ENCODE measurements around the gene AGBL4.

The AGBL4 gene

DNA sequence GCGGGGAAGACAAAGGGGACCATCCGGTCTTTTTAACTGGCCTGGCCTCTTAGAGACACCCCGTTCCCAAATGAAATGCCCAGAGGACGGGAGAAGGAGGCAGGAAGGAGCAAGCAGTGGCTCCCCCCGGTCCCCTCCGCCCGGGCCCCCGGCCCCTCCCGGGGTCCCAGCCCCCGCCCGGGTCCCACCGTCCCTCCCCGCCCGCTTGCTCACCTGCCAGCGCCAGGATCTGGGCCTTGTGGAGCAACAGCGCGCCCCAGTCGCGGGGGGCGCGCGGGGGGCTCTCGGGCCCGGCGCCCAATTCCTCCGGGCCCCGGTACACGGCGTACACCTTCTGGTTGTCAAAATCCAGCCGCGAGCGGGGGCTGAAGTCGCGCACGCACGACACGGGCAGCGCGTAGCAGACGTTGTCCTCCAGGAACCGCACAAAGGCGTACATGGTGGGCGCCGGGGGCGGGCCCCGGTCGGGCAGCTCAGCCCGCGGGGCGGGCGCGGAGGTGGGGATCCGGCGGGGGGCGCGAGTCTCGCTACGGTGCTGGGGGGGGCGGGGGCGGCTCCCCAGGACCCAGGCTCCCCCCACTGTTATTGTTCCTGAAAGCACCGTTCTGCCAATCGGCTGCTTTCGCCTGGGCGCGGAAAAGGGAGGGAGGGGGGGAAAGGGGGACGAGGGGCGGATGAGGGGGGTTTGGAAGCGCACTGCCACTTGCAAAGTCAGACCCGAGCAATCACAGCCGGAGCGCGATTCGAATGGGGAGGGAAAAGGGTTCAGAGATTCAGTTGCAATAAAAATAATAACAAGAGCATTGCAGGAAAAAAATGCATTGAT is 1247.1 kb downstream of the AGBL4 start, which contains the start of gene BEND5:
Gene BEND5, minus strand, starts transcription at position 499 of the 826 bp plus-strand sequence. Its CDS starts 60 bp downstream, at position 439.
- peak; percentile 13 to 34 for DNase-seq (ENCODE audit: low read depth in 2 of 2, low spot score in 1 of 2)

DNA sequence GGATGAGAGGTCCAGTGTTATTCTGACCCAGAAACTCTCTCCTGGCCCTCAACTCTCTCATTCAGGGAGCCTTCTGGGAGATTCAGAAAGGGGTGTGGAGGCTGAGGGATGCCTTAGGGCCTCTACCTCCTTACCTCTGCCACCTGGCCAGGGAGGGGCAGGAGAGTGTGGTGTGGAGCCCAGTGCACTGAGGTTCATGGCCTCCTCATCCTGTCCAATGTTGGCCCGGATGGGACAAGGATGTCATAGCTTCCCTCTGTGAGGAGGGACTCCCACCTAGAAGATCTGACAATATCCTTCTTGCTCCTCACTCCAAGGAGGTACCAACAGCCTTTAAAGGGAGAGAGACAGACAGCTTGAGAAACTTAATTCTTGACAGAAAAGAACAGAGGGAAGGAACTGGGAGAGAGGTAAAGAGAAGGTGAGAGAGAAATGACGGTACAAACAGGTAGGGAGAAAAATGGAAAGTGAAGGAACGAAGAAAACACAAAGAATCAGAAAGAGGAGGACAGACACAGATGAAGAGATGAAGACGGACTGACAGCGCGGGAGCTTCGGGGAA is 1247.8 kb downstream of the AGBL4 start:
- no peak for DNase-seq (ENCODE audit: low read depth in 2 of 2, low spot score in 1 of 2)

DNA sequence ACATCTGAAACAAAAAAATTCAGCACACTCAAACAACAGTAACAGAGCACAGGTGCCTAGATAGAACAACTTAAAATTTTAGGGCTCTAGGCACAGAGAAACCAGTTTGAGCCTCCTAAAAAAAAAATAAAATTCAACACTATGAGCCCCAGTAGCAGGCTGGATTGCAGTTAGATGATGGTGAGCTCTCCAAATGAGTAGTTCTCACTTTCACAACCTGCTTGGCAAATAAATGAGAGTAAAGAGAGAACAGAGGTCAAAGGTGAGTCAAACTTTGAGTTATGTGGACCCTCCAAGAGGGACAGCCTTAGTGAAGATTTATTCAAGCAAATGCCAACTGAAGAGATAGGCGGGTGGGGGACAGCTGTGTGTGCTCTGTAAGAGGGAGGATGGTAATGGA is 1250.6 kb downstream of the AGBL4 start:
- no peak for DNase-seq (ENCODE audit: low read depth in 2 of 2, low spot score in 1 of 2)

DNA sequence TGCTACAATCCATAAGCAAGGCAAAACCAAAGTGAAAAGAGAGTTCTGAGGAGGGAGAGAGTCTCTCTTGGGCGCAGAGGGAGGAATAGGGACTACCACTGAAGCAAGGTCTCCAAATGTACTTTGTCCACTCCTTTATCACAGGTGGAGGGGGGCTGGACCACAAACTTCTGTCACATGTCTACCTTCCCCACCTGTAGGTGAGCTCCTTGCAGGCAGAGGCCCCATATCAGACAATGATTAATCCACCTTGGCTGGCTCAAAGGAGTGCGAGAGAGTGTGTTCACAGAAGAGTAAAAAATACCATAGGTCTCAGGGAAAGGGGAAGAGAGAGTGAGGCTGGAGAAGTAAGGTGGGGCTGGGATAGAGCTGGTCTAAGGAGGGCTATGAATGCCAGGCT is 1251.5 kb downstream of the AGBL4 start:
- no peak for DNase-seq (ENCODE audit: low read depth in 2 of 2, low spot score in 1 of 2)

DNA sequence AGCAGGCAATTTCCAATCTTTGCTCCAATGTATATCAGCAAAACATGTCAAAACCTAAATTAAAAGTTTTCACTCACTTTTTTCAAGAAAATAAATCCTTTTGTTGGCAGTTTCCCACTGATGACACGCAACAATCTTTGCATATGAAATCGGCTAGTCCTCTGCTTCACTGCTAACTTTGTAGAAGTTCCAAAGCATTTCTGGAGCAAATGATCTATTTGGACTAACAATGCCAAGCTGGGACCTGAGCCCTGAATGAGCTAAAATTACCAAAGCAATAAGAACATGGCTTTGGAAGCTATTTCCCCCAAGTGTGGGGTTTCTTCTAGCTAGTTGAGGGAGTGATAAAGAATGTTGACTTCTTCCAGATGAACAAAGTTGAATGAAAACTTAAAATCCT is 1252.2 kb downstream of the AGBL4 start:
- DNase-seq (ENCODE audit: low read depth in 2 of 2, low spot score in 1 of 2), result no peak

DNA sequence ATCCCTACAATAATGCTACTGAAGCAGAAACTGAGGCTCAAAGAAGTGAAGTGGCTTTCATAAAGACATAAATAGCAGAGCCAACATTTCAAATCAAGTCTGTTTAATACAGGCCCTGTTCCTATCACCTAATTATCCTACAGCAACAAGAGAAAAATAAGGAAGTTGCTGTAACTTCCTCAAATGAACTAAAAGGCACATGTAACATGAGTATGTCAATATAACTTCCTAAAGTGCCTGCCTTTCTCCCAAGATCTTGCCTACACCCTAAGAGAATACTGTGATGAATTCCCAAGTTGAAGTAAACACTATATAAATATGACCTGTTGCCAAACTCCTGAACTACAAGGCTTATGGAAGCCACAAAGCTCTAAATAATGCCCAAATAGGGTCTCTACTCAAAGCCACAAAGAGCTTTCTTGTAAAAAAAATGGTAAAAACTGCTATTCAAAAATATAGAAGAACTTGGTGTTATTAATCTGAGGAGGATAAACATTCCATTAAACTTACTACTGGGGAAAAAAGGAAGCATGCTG is 1255.7 kb downstream of the AGBL4 start:
- no peak for DNase-seq (ENCODE audit: low read depth in 2 of 2, low spot score in 1 of 2)

DNA sequence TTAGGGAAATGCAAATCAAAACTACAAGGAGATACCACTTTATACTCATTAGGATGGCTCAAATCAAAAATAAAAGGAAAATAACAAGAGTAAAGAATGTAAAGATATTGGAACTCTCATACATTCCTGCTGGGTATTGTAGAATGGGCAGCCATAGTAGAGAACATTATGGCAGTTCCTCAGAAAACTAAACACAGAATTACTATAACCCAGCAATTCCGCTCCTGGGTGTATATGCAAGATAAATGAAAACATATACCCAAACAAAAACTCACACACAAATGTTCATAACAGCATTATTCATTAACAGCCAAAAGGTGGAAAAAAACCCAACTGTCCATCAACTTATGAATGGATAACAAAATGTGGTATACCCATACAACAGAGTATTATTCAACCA is 1258.4 kb downstream of the AGBL4 start:
- DNase-seq (ENCODE audit: low read depth in 2 of 2, low spot score in 1 of 2), result no peak

DNA sequence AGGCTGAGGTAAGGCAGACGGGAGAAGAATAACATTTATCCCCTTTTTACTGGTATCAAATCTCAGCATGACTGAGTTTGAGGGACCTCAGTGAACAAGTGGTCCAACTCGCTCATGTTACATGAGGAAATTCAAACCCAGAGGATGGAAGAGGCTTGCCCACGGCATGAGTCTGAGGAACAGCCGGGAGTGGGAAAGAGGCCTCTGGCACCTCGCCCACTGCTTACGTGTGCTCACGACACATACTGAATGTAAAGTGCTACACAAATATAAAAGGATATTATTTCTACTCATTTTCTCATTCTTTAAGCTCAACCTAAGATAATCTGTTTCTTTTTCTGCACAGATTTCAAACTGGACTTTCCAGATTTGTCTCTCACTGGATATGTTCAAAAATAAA is 1261.8 kb downstream of the AGBL4 start:
- DNase-seq (ENCODE audit: low read depth in 2 of 2, low spot score in 1 of 2), result no peak

DNA sequence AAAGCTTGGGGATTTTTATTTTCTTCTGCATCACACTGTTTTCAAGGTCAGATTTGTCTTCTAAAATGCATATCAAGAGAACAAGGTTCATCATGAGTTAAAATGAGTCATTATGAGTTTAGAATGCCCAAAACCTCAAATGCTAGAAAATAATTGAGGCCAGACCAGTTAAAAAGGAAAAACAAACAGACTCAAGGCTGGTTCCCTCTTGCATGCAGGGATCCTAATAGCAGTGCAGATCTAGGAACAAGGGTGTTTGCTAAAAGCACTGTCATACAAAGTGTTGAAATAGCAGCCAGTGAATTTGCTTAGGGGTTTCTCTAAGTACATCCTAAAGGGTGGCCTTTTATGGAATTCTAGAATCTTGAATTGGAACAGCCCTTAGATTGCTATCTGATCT is 1262.3 kb downstream of the AGBL4 start:
- DNase-seq (ENCODE audit: low read depth in 2 of 2, low spot score in 1 of 2), result no peak

DNA sequence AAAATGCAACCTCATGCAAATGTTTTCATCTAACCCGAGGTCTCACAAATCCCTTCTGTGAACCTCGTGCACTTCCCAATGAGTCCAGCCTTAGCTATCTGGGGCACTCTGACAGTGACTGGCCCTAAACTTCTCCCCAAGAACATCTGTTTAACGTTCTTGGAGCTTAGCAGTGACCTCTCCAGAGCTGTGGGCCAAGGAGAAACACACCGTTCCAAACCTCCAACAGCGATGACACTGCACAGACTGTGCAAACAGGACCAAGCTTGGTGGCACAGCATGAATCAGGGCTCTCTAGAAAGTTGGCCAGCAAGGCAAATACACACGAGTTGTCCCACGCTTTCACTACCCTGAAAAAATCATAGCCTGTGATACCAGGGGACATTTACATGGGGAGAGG is 1262.9 kb downstream of the AGBL4 start:
- DNase-seq (ENCODE audit: low read depth in 2 of 2, low spot score in 1 of 2), result no peak

DNA sequence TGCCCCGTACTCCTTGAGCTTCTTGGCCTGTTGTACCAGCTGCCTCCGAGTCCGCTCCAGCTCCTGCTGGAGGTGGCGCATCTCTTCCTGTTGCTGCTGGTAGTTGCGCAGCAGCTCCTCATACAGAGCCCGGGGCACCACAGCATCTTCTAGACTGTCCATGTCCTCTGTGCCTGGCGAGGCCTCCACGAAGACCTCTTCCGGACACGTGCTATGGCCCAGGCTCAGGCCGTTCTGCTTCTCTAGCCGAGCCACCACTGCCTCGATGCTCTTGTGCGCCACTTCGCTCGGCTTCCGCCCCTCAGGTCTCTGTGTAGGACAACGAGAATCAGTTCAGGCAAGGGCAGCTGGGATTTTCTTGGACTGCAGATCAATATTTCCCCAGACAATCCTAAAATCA is 1264.8 kb downstream of the AGBL4 start:
- DNase-seq (ENCODE audit: low read depth in 2 of 2, low spot score in 1 of 2), result no peak

DNA sequence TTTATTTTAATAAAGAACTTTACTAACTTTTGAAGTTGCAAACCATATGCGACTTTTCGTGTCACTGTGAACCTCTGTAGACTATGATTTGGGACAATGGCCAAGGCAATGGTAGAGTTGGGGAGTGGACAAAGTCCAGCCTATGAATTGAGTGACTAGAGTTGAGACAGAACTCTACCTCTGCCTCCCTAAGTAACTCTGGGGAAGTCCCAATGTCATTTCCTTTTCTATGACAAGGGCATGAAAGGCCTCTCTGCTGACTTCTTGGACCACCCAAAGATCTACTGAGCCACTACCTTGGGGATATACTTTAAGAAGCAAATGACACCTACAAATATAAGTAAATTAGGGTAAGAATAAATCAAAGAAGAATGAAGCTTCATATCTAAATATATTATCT is 1266.4 kb downstream of the AGBL4 start:
- DNase-seq (ENCODE audit: low read depth in 2 of 2, low spot score in 1 of 2), result no peak

DNA sequence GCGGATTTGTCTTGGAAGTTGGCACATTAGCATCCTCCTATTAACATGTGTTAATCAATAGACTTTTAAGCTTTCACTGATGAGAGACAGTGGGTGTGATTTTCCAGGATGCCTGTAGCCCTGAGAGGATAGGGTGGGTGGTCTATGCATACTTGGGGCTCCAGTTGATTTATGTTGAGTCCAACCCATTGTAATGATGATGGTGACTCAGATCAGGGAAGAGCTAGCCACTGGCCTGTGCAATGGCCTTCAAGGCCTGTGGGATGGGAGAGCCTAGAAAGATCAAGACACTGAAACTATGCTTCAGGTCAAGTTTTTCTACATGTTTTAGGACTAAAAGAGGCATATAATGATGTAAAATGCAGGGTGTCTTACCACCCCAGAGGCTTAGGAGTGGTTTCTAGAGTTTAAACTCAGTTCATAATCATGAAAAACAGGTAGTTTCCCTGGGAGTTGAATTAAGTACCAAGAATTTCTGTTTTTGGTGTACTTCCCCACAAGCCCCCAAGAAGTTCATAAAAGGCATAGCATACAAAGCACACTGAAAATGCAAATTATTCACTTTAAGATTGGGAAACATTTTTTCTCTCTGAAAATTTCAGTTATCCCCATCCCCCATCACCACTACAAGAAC is 1267.0 kb downstream of the AGBL4 start:
- DNase-seq (ENCODE audit: low read depth in 2 of 2, low spot score in 1 of 2), result no peak

DNA sequence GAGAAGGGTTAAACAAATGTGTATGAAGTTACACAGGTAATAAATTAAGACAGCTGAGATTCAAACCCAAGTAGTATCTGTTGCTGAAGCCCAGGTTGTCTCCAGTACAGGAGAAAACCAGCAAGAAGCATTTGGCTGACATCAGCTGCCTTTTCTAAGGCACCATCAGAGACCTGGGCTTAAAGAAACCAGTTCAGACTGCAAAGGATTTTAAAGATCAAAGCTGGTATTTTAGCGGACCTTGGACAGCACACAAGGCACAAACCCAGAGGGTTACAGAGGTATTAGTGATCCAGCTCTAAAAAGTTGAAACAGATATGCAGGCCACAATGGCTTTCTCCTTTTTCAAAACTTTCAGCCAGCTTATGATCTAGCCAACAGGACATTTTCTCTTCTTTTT is 1270.5 kb downstream of the AGBL4 start:
- no peak for DNase-seq (ENCODE audit: low read depth in 2 of 2, low spot score in 1 of 2)

DNA sequence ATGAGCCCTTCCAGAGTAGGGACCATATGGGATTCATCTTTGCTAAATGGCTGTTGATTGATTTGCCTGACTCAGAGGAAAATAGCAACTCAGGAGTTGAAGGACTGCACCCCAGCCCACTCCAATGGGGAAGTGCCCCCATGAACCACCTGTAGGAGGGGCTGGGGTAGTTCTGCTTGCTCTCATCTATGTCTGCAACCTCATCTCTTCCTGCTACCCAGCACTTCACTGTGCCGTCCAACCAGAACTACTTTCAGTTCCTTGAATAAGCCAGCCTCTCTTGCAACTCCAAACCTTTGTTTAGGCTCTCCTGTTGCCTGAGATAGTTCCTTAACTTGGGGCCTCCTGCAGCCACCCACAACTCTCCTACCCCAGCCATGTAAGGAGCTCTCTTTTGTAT is 1273.6 kb downstream of the AGBL4 start:
- no peak for DNase-seq (ENCODE audit: low read depth in 2 of 2, low spot score in 1 of 2)

DNA sequence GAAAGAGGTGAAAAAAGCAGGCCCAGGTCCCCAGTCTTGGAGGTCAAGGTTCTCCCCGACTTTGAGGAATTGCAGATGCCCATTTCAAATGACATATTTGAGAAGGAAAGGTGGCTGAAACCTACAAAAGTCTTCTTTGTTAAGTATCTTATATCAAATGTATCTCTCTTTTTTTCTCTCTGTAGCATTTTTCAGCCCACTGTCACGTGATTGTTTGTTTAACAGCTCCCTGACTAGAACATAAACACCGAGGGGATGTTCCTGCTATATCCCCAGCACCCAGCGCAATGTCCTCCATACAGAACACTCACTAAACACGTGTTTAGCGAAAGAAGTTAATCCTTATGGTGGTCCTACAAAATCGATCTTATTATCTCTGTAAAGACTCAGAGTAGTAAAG is 1274.7 kb downstream of the AGBL4 start:
- no peak for DNase-seq (ENCODE audit: low read depth in 2 of 2, low spot score in 1 of 2)

DNA sequence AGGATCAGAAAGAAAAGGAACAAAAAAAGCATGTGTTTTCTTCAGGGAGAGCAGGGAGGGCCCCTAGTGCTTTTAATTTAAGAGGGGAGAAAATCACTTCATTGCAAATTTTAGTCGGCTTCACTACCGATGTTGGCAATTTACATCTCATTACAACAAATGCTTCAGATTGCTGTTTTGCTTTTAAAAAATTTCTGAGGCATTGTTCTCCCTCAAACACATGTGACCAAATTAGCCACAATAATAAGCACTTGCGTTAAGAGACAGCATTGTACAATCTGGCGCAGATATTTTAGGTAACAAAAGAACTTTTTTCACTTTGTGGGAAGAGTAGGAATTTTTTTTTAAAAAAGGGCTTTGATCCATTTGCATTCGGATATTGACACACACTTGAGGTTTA is 1276.8 kb downstream of the AGBL4 start:
- no peak for DNase-seq (ENCODE audit: low read depth in 2 of 2, low spot score in 1 of 2)

DNA sequence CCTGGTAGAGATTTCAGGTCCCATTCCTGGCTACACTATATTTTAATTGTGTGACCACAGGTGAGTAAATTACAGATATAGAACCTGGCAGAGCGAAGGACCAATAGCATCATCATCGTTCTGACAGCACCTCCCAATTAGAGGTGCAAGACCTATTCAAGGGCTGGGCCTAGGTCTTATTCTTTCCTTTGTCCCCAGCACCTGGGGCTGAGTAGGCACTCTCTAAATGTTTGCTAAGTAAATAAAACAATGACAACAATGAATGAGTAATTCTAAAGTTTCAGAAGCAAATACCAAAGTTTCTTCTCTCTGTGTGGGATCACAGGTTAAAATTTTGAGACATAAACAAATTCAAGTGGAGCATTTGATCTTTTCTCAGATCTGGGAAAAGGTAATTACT is 1279.7 kb downstream of the AGBL4 start:
- DNase-seq (ENCODE audit: low read depth in 2 of 2, low spot score in 1 of 2), result no peak

DNA sequence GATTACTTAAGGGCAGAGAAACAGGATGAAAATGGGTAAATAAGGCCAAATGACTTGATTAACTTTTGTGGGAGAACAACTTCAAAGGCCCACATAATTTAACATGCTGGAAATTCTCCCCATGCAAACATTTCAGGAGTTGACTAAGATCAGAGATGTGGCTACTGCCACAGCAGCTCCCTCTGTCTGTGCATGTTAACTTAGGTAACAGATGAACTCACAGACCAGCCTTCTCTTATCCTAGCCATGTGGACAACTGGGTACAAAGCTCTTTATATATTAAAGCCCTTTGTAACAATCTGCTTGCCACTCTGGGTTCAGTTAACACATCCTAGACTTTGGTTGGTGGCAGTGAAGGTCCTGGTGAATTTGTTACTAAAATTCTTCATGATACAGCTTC is 1280.3 kb downstream of the AGBL4 start:
- DNase-seq (ENCODE audit: low read depth in 2 of 2, low spot score in 1 of 2), result no peak

DNA sequence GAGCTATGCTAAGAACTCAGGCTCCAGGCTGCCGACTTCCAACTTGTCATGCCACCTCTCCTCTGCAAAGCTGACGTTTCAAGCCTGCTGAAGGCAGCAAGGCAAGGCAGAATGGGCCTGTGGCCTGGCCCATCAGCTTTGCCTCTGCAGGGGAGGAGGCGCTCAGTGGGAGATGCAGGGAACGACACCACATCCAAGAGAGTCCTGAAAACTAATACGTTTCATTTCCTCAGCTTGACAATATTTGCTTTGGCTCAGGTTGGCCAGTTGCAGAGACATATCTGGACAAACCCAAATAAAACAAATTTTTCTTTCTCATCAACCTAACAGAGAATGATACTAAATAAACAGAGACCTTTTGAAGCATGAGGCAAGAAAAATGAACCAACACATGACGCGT is 1282.4 kb downstream of the AGBL4 start:
- DNase-seq (ENCODE audit: low read depth in 2 of 2, low spot score in 1 of 2), result no peak

DNA sequence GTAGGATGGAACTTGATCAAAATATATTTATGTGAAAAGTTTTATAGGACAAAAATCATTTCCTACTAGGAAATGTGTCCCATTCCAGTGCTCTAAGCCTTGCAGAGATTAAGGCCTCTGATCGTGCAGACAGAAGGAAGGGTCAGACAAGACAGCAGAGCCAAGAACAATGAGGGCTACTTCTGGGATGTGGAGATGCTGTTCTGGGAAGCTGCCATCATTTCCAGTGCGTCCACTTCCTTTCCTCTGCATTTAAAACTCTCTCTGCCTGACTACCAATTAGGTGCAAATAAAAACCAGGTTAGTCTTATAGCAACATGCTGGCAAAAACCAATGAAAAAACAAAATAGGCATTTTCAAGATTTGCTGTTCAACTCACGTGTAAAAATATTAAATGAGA is 1283.1 kb downstream of the AGBL4 start:
- no peak for DNase-seq (ENCODE audit: low read depth in 2 of 2, low spot score in 1 of 2)

DNA sequence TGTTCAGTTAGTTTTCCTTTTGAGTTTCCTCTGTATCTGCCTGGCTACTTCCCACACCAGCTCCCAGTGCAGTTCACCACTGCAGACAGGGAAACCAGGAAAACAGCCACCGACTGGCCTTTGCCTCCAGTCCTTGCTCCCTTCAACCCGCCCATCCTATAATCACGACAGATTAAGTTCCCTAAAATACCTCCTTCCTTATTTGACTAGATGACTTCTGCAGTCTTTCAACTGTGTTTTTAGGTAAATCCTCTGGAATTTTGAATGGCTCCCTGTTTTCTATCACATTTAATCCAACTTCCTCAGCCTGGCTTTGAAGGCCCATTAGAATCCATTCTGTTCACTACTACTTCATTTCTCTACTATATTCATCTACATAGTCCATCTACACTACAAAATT is 1284.7 kb downstream of the AGBL4 start:
- DNase-seq (ENCODE audit: low read depth in 2 of 2, low spot score in 1 of 2), result no peak
